ENCODE results near the gene HEY2.

DNA sequence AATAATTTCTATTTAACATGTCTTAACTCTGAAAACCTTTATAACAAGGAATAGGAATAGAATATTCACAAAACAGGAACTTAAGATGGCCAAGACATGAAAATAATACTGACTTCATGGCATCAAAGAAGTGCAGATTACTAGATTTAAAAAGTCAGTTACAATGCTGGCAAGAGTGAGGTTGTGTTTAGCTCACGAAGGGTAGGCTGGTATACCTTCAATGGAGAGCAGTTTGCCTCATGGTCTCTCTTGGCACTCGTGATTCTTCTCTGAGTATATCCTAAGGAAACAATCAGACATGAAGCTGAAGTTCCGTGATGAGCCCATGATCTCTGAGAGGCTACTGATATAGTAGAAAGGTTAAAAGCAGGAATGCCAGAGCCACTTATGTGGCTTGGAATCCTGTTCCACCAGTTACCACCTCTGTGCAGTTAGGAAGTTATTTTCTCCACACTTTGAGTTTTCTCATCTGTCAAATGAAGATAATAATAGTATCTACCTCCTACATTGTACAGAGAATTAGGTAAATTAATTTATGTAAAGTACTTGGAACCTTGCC is 48.5 kb downstream of the HEY2 start:
- TF ChIP-seq POLR2A (IDR thresholded peaks at IDR 0.05): no peak
- TF ChIP-seq, protein P1, sequence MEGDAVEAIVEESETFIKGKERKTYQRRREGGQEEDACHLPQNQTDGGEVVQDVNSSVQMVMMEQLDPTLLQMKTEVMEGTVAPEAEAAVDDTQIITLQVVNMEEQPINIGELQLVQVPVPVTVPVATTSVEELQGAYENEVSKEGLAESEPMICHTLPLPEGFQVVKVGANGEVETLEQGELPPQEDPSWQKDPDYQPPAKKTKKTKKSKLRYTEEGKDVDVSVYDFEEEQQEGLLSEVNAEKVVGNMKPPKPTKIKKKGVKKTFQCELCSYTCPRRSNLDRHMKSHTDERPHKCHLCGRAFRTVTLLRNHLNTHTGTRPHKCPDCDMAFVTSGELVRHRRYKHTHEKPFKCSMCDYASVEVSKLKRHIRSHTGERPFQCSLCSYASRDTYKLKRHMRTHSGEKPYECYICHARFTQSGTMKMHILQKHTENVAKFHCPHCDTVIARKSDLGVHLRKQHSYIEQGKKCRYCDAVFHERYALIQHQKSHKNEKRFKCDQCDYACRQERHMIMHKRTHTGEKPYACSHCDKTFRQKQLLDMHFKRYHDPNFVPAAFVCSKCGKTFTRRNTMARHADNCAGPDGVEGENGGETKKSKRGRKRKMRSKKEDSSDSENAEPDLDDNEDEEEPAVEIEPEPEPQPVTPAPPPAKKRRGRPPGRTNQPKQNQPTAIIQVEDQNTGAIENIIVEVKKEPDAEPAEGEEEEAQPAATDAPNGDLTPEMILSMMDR (IDR thresholded peaks at IDR 0.05): no peak
